HG03045 (cell line): ENCODE data around the gene ANKRD60.

Experiments
- ATAC-seq: cut with Tn5 transposase; IDR thresholded peaks from one replicate; pipeline ENCODE4 v1.9.1; 2021; ENCODE audit warnings: mild to moderate bottlenecking, moderate library complexity; ENCODE audit not compliant: unreplicated experiment

The ANKRD60 gene

DNA sequence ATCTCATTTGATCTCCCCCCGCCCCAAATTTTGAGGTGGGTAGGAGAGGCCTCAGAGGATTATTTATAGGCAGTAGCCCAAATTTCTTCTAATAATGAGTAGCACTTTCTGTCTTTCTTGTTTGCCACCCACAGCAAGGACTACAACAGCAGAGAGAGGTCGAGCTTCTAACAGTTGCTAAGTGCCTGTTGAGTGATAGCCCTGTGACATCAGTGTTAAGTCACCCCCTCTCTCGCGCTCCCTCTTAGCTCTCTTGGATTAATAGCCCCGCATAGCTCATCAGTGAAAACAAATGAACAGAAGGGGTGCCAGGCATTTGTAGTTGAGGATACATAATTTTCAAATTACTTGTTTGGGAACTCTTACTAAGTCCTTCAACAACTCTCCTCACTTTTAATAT is 3.5 kb downstream of the ANKRD60 start:
- ATAC-seq = no peak

DNA sequence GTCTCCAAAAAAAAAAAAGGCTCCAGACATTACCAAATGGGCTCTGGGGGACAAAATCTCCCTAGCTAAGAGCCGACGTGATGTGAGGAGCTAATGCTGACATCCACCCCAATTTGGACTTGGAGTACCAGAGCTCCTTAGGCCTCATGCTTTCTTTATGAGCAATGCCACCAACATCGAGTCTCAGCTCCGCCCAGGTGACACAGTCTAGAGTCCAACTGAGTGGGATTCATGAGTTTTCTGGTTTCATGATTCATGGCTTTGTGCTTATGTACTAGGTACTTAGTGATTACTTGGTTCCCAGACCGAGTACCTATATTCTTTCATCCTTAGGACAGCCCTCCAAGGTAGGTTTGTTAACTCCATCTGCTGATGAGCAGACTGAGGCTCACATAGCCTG is 4.4 kb downstream of the ANKRD60 start:
- ATAC-seq = no peak

DNA sequence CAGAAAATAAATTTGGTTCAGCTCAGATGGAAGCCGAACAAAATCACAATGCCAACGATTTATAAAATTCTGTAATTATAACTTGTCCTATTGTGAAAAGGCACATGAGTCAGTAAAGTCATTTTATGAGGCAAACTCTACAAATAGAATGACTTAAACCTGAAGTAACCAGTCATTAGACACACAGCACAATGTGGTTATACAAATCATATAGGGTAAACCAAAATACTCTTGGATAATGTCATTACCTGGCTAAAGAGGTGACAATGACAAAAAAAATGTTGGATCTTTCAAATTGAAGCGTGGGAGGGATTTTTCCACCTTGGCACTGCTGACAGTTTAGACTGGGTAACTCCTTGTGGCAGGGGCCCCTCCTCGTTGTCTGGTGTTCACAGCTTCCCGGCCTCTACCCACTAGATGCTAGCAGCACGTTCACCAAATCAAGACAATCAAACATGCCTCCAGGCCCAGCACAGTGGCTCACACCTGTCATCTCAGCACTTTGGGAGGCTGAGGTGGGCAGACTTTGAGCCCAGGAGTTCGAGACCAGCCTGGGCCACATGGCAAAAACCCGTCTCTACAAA is 5.0 kb downstream of the ANKRD60 start:
- ATAC-seq = no peak

DNA sequence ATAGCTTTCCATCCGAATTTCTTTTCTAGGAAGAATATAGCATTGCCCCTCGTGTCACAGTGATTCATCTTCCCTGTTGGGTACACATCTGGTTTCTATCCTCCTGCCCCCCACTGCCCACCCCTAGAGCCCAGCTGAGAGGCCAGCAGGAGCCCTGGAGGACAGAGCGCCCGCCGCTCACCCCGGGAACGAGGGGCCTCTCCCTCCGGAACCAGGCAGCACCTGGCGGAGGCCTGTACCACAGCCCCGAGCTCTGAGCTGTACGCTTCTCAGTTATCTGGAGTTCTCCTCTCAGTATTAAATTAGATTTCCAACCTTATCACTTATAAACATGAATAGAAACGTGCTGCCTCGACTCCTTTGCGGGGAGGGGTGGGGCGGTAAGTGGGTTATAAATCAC is 6.0 kb downstream of the ANKRD60 start:
- ATAC-seq = no peak

DNA sequence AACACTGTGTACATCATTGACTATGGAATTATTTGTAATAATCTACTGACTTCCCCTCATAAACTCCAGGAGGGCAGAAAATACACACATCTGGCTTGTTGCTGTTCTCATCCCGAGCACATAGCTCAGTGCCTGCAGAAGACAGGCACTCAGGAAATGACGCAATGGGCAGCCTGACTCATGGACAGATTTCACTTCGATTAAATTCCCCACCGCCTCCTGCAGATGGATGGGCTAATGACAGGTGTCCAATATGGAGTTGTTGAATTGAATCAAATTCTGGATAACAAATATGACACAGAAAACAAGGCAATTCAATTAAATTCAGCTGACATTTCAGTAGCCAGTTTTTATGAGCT is 9.1 kb downstream of the ANKRD60 start:
- no peak for ATAC-seq

DNA sequence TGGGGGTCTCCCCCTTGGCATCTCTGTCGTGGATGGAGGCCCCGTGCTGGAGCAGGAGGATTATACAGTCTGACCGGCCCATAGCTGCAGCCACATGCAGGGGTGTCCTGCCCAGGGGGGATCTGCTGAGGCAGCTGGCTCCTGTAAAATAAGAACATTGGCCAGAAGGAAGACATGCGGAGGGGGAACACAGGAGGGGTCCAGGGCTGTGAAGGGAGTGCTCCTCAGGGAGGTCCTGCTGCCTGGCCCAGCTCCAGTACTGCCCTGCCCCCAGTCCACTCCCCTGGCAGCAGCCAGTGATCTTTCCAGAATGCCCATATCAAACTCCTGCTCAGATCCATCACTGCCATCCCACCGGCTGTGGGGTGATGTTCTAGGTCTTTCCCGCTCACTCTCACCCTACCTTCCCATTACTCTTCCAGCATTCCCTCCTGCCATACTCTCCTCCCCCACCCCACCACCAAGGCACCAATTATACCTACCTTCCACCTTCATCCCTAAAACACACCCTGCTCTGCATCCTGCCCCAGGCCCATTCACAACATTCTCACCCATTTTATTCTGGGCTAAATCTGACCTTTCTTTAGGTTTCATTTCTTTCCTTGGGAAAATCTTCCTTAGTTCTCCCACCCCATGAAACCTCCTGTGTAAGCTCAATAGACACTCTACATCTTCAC is 9.7 kb downstream of the ANKRD60 start:
- no peak for ATAC-seq

DNA sequence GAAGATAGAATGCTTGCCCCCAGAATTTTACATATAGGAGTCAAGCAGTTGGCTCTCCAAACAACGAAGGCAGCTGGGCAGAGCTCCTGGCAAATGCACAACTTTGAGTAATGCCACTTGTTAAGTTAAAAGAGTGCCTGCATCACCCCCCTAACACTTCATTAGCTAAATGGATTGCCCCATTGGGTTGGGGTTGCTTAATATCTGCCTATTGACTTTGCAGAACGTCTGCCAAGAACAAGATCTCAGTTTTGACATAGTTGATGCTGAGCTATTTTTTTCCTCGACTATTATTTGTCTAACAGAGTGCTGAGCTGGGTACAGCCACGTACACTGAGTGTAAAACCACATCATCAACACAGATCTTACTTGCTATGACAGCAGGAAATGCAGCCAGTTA is 12.1 kb downstream of the ANKRD60 start:
- ATAC-seq = no peak

DNA sequence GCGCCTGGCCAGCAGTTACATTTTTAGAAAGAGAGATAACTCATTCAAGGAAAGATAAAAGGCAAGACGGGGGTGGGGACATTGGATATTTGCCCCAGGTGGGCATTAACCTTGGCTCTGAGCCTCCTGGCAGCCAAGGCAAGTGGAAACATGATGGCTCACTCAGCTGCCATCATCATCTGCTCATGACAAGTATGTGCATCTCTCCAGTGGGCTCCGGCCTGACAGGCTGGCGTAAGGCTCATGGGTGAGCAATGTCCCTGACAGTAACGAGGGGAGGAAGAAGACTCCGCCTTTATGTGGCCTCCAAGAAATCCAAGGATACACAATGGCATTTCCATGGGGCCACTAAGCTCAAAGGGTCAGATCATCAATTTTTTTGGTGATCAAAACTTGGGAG is 13.3 kb downstream of the ANKRD60 start:
- ATAC-seq = no peak

DNA sequence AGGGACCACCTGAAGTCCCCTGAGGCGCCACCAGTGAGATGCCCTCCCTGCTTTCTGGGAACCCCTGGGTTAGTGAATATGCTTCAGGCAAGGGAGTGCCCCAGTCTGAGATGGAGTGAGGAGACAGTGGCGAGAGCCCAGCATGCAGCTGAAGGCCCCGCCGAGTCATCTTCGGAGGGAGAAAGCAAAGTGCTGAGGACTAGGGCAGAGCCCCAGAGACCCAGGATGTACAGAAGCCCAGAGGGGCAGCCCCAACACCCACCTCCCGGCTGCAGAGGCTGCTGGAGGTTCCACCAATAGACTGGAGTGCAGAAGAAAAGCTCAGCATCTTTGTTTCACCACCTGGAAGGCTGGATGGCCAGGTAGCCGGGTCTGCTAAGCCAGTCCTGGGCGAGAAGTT is 14.1 kb downstream of the ANKRD60 start:
- no peak for ATAC-seq

DNA sequence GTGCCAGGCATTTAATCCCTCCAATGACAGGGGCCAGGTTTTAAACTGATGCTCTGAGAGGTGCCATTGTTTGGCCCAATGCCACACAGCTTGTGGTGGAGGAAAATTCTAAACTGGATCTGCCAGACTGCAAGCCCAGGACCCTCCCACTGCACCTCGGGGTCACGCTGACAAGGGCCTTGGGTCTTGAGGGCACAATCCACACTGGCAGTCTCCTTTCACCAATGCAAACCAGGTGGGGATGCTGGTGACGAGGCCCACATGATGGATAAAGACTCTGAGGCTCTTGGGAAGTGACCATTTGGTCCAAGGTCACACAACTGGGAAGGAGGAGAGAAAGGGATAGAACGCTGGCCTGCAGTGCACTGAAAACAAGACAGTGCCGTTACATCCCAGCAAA is 14.7 kb downstream of the ANKRD60 start:
- no peak for ATAC-seq

DNA sequence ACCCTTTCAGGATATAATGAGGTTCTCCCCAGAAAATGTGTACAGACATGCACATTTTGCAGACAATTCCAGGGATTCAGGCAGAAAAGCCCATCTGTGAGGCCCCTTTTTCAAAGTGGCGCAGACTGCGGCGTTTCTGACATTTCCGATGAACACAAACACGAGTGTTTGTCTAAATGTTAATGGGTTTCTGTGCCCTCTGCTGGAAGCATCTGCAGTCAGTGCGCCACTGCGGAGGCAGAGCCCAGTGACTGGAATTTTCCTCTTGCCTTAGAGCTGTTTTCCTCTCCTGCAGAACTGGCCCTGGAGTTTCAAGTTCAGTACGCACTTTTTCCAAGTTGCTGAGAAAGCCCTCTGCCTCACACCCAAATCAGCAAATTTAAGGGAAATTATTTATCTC is 15.3 kb downstream of the ANKRD60 start:
- no peak for ATAC-seq

DNA sequence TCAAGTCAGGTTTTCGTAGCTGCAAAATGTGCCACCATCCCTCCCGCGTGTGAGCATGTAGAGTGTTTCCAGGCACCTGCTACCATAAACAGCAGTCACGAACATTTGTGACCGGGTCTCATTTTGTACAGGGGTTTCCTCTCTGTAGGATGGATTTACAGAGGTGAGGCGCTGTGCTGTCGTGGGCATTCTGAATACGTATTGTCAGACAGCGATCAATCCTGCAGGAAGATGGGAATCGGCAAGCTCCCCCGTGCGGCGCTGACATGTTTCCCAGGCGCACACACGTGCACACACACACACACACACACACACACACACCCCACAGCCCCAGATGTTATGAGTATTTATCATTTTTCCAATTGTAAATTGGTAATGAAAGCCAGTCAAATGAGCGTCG is 15.8 kb downstream of the ANKRD60 start:
- ATAC-seq = no peak

DNA sequence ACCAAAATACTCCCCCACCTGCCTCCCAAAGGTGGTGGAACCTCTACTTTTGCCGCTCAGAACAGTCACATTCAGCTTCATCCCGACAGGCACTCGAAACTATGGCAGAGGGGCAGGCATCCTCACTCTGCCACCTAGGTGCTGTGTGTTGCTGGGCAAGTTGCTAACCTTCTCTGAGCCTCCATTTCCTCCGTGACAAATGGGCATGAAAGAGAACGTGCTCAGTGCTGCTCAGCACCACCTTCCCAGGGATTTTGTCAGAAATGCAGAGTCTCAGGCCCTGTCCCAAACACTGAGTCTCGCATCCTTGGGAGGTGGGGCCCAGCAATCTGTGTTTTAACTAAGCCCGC is 18.1 kb downstream of the ANKRD60 start:
- ATAC-seq = no peak

DNA sequence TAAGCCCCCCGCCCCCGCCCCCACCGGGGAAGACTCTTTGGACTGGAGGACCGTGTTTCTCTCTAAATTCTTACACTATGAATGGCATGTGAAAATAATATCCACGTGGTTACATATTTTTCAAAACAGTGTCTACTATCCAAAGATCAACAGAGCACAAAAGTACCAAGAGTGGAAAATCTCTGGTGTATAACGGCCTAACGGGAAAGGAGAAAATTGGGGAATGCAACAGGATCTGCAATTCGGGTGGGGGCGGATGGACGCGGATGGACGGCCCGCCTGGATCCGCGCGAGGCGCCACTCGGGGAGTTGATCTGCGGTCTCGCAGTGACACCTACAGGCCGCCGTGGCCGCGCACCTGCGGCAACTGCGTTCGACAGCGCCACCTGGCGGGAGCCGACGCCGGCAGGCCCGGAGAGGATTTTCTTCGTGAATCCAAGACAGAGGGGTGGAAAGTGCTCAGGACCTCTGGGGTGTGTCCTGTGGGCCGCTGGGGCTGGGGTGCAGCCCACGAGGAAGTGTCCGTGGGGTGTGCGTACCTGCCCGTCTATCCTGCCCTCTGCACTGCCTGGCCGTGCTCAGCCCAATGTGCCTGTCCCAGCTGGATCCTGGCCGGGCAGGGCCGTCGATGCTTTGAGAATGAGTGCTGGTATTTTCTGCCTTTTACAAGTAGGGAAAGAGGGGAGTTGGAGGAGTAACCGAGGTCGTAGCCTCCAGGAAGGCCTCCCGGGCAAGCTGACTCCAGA is 18.6 kb downstream of the ANKRD60 start:
- ATAC-seq = no peak

DNA sequence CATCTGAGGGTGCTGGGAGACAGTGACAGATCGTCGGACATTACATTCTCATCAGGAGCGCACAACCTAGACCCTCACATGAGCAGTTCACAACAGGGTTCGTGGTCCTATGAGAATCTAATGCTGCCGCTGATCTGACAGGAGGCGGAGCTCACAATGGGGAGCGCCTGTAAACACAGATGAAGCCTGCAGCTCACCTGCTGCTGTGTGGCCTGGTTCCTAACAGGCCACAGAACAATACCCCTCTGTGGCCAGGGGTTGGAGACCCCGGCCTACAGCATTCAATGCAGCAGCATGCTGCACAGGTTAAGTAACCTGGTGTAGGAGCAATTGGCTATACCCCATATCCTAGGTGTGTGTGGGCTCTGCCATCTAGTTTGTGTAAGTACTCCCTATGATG is 19.5 kb downstream of the ANKRD60 start:
- no peak for ATAC-seq

DNA sequence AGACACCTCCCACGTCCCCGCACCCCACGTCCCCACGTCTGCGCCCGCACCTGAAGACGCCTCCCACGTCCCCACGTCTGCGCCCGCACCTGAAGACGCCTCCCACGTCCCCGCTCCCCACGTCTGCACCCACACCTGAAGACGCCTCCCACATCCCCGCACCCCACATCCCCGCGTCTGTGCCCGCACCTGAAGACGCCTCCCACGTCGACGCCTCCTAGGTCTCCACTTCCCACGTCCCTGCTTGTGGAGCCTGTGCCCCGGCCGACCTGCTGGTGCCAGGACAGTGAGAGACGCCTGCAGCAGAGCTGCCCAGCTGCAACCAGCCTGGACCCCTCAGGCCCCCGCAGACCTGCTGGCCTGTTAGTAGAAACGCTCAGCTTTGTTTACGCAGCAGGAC is 22.6 kb downstream of the ANKRD60 start:
- ATAC-seq = no peak

DNA sequence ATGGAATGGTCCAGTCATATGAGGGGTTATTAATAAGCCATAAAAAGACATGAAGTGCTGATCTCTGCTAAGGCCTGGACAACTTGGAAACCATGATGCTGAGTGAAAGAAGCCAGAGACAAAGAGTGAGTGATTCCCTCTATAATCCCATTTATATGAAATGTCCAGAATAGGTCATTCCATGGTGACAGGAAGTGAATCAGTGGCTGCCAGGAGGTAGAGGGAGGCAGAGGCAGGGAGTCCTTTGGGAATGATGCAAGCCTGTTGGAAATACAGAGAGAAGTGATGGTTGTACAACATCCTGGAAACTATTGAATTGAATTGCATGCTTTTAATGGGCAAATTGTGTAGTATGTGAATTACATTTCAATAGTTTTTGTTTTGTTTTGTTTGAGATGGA is 26.4 kb downstream of the ANKRD60 start:
- ATAC-seq = no peak

DNA sequence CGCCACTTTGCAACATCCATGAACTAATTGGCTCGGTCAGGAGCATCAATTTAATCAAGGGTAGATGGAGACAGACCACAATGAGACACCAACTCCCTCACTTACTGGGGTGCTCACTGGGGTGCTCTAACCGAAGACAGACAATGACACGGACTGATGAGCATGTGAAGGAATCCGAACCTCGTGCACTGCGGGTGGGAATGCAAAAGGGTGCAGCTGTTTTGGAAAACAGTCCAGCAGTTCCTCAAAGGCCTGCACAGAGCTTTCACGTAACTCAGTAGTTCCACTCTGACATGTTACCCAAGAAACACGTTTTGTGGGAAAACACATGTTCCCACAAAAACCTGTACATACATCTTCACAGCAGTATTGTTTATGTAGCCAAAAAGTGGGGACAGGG is 26.8 kb downstream of the ANKRD60 start:
- ATAC-seq = no peak

DNA sequence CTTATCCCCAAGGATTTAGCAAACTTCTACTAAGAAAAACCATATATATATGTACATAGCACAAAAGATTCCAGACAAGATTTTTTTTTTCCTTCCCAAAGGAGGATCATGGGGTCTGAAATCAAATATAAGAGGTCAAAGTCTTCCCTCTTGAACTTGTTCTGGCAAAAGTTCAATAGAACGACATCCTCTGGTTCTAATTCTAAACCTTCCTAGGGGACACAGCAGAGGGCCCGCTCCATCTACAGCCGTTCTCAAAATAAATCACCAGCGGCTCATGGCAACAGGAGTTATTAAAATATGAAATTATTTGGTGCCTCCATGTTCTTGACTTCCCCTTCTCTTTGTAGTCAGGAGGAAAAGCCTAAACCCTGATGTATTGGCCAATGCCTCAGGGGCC is 29.0 kb downstream of the ANKRD60 start:
- no peak for ATAC-seq

DNA sequence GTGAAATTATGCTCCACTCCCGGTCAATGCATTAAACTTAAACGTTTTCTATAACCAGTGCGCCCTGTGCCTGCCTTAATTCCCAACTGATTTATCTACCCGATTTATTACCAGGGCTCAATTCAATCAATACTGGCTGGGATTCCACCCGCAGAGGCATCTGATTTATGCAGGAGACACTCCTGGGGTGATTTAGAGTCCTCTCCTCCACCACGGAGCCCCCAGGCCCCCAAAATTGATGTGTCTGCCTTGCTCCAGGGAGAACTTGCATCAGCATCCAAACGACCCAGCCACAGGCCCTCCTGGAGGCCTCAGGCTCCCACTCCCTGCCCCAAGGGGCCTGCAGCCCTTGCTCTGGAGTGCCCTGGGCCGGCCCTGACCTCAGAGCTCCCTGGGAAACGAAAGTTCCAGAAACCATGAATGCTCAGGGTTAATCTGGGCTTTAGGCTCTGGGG is 29.5 kb downstream of the ANKRD60 start:
- ATAC-seq = no peak

DNA sequence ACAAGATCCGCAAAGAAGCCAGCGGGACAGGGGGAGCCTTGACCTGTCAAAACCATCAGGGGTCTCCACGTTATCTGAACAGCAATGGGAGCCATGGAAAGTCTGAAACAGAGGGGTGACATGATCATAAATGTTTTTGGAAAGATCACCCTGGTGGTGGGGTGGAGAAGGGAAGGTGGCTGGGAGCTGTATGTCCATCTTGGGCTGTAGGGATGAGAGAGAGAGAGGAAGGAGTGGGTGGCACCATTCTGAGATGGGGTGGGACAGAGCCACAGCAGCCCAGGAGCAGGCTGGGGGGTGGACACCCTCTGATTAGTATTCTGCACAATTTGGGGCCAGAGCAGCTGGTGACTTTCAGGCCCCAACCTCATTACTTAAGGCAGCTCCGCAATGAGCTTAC is 30.1 kb downstream of the ANKRD60 start:
- ATAC-seq = no peak

DNA sequence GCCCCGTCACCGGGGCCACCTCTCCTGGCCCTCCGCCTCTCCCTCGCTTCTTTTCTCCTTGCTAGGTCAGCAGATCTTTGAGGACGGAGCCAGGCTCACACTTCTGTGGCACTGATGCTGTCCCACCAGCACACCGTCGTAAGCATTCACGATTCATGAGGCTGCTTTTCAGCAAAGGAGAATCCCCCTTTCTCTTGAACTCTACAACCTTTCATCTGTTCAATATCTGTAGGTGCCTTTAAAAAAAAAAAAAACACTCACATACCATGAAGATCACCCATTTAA is 31.3 kb downstream of the ANKRD60 start:
- no peak for ATAC-seq
